Vagina (tissue), 2 donors: ENCODE measurements around the gene TEKTIP1.

Source experiments
- POLR2AphosphoS5 ChIP-seq, 2 donors: sonication (generic); formaldehyde crosslinking; IDR thresholded peaks; one replicate each; pipeline ENCODE4 v1.9.0; 2017; ENCODE audit warnings: antibody characterized with exemption in 2 of 2, mild to moderate bottlenecking in 2 of 2, low read depth in 1 of 2; ENCODE audit not compliant: insufficient read depth in 1 of 2
- TF ChIP-seq, protein P1 (sequence below), 3 experiments: fragments of 450-650 bp in 2 of 3; fragments of 200-600 bp in 1 of 3; sonication (generic) in 1 of 3; IDR thresholded peaks; one replicate each; pipeline ENCODE4 v1.5.1; 2017 to 2019; ENCODE audit warnings: antibody characterized with exemption in 3 of 3, mild to moderate bottlenecking in 2 of 3, moderate library complexity in 2 of 3

DNA sequence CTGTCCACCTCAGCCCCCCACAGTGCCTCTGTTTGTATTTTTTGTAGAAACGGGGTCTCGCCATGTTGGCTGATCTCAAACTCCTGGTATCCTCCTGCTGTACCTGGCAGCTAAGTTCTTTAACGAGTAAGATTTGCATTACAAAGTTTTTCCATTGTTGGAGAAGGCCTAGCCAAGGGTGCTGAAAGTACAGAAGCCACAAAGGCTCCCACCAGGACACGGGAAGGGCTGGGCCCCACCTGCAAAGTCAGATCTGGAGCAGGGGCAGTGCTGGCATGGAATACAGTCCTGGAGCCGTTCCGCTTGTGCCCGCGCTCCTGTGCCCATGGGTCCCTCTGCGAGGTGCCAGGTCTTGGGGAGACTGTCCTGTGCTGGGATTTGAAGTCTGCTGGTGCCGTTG is 20.7 kb upstream of the TEKTIP1 start:
- TF ChIP-seq, protein P1, sequence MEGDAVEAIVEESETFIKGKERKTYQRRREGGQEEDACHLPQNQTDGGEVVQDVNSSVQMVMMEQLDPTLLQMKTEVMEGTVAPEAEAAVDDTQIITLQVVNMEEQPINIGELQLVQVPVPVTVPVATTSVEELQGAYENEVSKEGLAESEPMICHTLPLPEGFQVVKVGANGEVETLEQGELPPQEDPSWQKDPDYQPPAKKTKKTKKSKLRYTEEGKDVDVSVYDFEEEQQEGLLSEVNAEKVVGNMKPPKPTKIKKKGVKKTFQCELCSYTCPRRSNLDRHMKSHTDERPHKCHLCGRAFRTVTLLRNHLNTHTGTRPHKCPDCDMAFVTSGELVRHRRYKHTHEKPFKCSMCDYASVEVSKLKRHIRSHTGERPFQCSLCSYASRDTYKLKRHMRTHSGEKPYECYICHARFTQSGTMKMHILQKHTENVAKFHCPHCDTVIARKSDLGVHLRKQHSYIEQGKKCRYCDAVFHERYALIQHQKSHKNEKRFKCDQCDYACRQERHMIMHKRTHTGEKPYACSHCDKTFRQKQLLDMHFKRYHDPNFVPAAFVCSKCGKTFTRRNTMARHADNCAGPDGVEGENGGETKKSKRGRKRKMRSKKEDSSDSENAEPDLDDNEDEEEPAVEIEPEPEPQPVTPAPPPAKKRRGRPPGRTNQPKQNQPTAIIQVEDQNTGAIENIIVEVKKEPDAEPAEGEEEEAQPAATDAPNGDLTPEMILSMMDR (IDR thresholded peaks at IDR 0.05), result no peak
- no peak for TF ChIP-seq POLR2AphosphoS5 (IDR thresholded peaks at IDR 0.05; ENCODE audit: insufficient read depth in 1 of 2, low read depth in 1 of 2)
